WERI-Rb-1 (cell line): ENCODE results near the gene ZBTB24.

Source experiments
- DNase-seq: peaks from one replicate; pipeline ENCODE4 v3.0.0-alpha.2; 2020
- H3K27ac ChIP-seq: fragments of 250-450 bp; sonication (Bioruptor Pico); 2 replicates; pipeline ENCODE4 v1.5.1; 2020; ENCODE audit warnings: mild to moderate bottlenecking, moderate library complexity
- H3K27me3 ChIP-seq: fragments of 250-450 bp; sonication (Bioruptor Pico); 2 replicates; pipeline ENCODE4 v1.5.1; 2021; ENCODE audit warnings: mild to moderate bottlenecking, low read depth, moderate library complexity; ENCODE audit not compliant: insufficient read depth, severe bottlenecking
- H3K36me3 ChIP-seq: fragments of 250-450 bp; sonication (Bioruptor Pico); 2 replicates; pipeline ENCODE4 v1.5.1; 2020; ENCODE audit warnings: mild to moderate bottlenecking, moderate library complexity
- H3K4me3 ChIP-seq: 2 replicates; pipeline ENCODE4 v1.5.1; 2011; ENCODE audit warnings: low read depth, mild to moderate bottlenecking, control low read depth, low read length
- H3K9me3 ChIP-seq: fragments of 250-450 bp; sonication (Bioruptor Pico); 2 replicates; pipeline ENCODE4 v1.5.1; 2021; ENCODE audit warnings: mild to moderate bottlenecking, moderate library complexity; ENCODE audit not compliant: severe bottlenecking
- CTCF ChIP-seq: IDR thresholded peaks from 2 replicates; pipeline ENCODE4 v1.5.1; 2011; ENCODE audit warnings: low read depth, mild to moderate bottlenecking, control low read depth, inconsistent platforms, low read length

ZBTB24 gene

DNA sequence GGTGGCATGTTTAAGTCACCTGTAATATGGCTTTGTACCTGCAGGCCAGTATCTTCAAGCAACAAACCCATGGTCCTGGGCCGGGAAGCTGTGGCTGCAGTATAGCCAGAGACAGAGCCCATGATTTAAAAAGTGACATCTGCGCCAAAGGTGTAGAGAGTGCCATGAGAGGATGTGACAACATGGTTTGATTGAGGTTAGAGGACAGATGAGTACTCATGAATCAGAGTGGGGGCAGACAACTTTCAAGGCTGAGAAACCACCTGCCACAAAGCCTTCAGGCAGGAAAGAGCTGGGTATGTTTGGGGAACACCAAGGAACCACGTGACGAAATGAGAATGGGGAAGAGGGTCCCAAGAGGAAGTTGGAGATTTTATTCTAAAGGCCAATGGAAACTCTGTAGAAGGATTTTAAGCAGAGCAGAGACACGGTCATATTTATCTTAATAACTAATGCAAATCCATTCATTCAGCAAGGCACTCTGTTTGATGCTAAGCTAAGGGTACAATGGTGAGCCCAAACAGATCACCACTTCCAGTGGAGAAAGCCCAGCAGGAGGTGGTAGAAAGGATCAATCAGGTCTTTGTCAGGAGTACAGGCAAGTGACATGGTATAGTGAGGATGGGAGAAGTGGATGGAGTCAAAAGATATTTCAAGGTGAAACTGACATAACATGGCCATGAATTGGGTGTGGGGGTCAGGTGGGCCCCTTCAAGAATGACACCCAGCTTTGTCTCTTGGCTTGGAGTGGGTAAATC, 24.1 kb downstream of the ZBTB24 start:
- Histone ChIP-seq H3K27me3 (no peaks in the 10 kb centered on the region), H3K27ac (no peak overlapping the region), H3K9me3 (no peaks in the 10 kb centered on the region), H3K4me3 (no peak overlapping the region), H3K36me3 (peaks cover 13% of the 10 kb centered on the region)
- TF ChIP-seq CTCF = no peak
- no peak for DNase-seq

GRCh38 chr6:109457562-109457996, 25.4 kb downstream of the ZBTB24 start:
- Histone ChIP-seq H3K27me3 (no peaks in the 10 kb centered on the region), H3K36me3 (peaks cover 8% of the 10 kb centered on the region), H3K27ac (no peak overlapping the region), H3K9me3 (no peaks in the 10 kb centered on the region), H3K4me3 (no peak overlapping the region)
- no peak for DNase-seq
- no peak for TF ChIP-seq CTCF

GRCh38 chr6:109456710-109457561, 26.1 kb downstream of the ZBTB24 start:
- DNase-seq = no peak
- H3K27me3 ChIP-seq = no peaks in the 10 kb centered on the region
- TF ChIP-seq CTCF = no peak
- H3K27ac ChIP-seq = no peak overlapping the region
- H3K4me3 ChIP-seq = peak overlapping the region; percentile 90
- H3K9me3 ChIP-seq = no peaks in the 10 kb centered on the region
- peaks cover 7% of the 10 kb centered on the region for H3K36me3 ChIP-seq

DNA sequence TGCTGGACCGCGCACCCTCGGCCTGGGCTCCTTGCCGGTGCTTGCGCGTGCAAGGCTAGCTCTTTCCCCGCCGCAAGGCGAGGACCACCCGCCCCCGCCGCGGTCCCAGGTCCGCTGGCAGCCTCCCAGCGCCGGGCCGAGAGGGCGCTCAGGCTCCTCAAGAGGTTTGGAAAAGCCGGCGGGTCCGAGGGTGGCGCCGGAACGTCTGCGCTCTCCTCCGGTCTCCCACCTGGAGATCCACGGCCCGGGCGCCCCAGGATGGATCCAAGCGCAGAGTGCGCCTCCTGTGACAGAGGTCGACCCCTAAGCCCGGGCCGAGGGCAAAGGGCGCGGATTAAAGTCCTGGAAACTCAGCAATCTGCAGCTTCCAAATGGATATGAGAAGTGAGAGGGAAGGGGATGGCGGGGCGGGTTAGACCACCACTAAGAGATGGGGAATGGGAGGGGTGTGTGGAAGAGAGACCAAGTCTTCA, 26.9 kb downstream of the ZBTB24 start:
- Histone ChIP-seq H3K9me3 (no peaks in the 10 kb centered on the region), H3K4me3 (peak overlapping the region; percentile 90), H3K27ac (peak overlapping the region; percentile 63), H3K27me3 (no peaks in the 10 kb centered on the region), H3K36me3 (peaks cover 1% of the 10 kb centered on the region)
- TF ChIP-seq CTCF = no peak
- DNase-seq = no peak

DNA sequence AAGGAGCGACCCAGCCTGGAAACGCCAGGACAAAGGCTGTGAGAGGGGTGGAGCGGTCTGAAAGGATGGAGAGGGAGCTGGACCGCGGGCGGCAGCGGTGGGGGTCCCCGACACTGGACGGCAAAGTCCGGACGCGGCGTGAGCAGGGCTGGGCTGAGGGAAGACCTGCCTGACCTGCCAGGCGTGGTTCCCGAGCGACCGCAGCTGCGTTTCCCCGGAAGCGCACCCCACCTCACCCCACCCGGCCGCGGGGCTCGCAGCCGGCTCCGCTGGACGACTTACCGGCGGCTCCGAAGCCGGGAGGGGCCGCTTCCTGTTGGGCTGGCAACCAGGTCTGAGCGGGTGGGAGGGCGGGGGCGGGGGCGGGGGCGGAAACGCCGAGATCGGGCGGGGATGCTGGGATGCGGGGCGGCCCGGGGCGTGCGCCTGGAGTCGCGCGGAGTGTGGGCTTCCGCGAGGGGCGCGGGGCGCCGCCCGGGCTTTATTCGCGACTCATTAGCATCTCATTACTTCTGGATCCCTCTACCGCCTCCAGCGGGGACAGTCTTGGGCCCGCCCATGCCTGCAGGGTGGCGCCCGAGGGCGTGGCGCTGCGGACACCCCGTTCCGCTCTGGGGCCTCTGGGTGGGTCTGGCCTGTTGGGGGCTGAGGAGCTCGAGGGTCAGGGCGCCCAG, 27.4 kb downstream of the ZBTB24 start, which contains the start of gene MICAL1:
Gene MICAL1, minus strand, starts transcription at position 336 of the 674 bp plus-strand sequence. CDS start 1,576 bp downstream, outside the sequence.
- peak; percentile 81 for DNase-seq
- Histone ChIP-seq H3K27ac (peak within 1 kb of the TSS; percentile 63), H3K4me3 (peak within 1 kb of the TSS; percentile 90), H3K36me3 (no peaks in the 10 kb centered on the region), H3K27me3 (no peaks in the 10 kb centered on the region), H3K9me3 (no peaks in the 10 kb centered on the region)
- peak; percentile 36 for TF ChIP-seq CTCF
